HepG2 (cell line): Measurements from ENCODE around the gene TMEM164. TPM values are rescaled to one million over a fixed set of nuclear protein-coding genes. Genes with fewer than 3 reads are reported as not detected.

Experiments
- CEBPG ChIP-seq: IDR thresholded peaks from 2 replicates; pipeline ENCODE4 v1.6.1; 2016
- HDAC2 ChIP-seq: sonication (generic); formaldehyde crosslinking; IDR thresholded peaks from 2 replicates; pipeline ENCODE4 v1.4.0; 2020; ENCODE audit warnings: missing genetic modification reagents
- IRF2 ChIP-seq: IDR thresholded peaks from 2 replicates; pipeline ENCODE4 v1.6.1; 2018; ENCODE audit warnings: missing genetic modification reagents, missing compliant biosample characterization
- KAT8 ChIP-seq: IDR thresholded peaks from 2 replicates; pipeline ENCODE4 v1.6.1; 2016; ENCODE audit warnings: missing genetic modification reagents, missing compliant biosample characterization
- KDM5B ChIP-seq: sonication (generic); formaldehyde crosslinking; IDR thresholded peaks from 2 replicates; pipeline ENCODE4 v1.4.0; 2020; ENCODE audit warnings: missing genetic modification reagents, mild to moderate bottlenecking, borderline replicate concordance
- KMT2B ChIP-seq: IDR thresholded peaks from 2 replicates; pipeline ENCODE4 v1.6.1; 2016; ENCODE audit warnings: missing genetic modification reagents, missing compliant biosample characterization
- NCOA1 ChIP-seq: sonication (generic); formaldehyde crosslinking; IDR thresholded peaks from 2 replicates; pipeline ENCODE4 v1.9.0; 2021; ENCODE audit warnings: missing genetic modification reagents
- PHF8 ChIP-seq: sonication (generic); formaldehyde crosslinking; IDR thresholded peaks from 2 replicates; pipeline ENCODE4 v1.5.0; 2020; ENCODE audit warnings: missing genetic modification reagents
- PPARG ChIP-seq: conservative IDR thresholded peaks from 2 replicates; pipeline ENCODE4 v1.6.1; 2016; ENCODE audit warnings: missing biosample characterization, missing genetic modification reagents
- RARG ChIP-seq: sonication (generic); formaldehyde crosslinking; IDR thresholded peaks from 2 replicates; pipeline ENCODE4 v1.4.0; 2020; ENCODE audit warnings: low read depth, mild to moderate bottlenecking, missing genetic modification reagents
- RXRB ChIP-seq: IDR thresholded peaks from 2 replicates; pipeline ENCODE4 v1.6.1; 2016; ENCODE audit warnings: borderline replicate concordance, missing genetic modification reagents, missing compliant biosample characterization
- SMYD3 ChIP-seq: sonication (generic); formaldehyde crosslinking; IDR thresholded peaks from 2 replicates; pipeline ENCODE4 v1.8.1; 2023; ENCODE audit warnings: mild to moderate bottlenecking, missing genetic modification reagents
- SOX6 ChIP-seq, 2 experiments: fragments of 450-650 bp in 1 of 2; sonication (generic) in 1 of 2; formaldehyde crosslinking in 1 of 2; IDR thresholded peaks; 2 replicates each; pipeline versions ENCODE4 v1.4.0 to v1.6.1; 2017 to 2020; ENCODE audit warnings: antibody characterized with exemption in 1 of 2, mild to moderate bottlenecking in 1 of 2, missing genetic modification reagents in 1 of 2
- TEAD3 ChIP-seq: optimal IDR thresholded peaks from 2 replicates; pipeline ENCODE3; 2016; ENCODE audit warnings: borderline replicate concordance
- U2AF1 ChIP-seq: fragments of 200-400 bp; formaldehyde crosslinking; optimal IDR thresholded peaks from 2 replicates; pipeline ENCODE3; 2017; ENCODE audit warnings: mild to moderate bottlenecking, low read depth, low read length
- ZNF253 ChIP-seq: sonication (generic); formaldehyde crosslinking; IDR thresholded peaks from 2 replicates; pipeline ENCODE4 v1.8.0; 2022; ENCODE audit warnings: mild to moderate bottlenecking, missing genetic modification reagents, borderline replicate concordance
- ZNF282 ChIP-seq: fragments of 450-650 bp; IDR thresholded peaks from 2 replicates; pipeline ENCODE4 v1.6.1; 2018; ENCODE audit not compliant: partially characterized antibody
- ZNF619 ChIP-seq: sonication (generic); formaldehyde crosslinking; IDR thresholded peaks from 2 replicates; pipeline ENCODE4 v1.4.0; 2020; ENCODE audit warnings: mild to moderate bottlenecking, missing genetic modification reagents
- polyA plus RNA-seq, 8 experiments: library from polyadenylated mRNA; depleted of rRNA in 3 of 8; stranded (reverse) in 7 of 8; unstranded in 1 of 8; fragments of >200 nt; fragmentation: Illumina TruSeq in 4 of 8; extraction: Trizol in 4 of 8; gene quantifications; 2 replicates each; pipeline versions ENCODE4 v1.2.1 to v1.2.3, GENCODE V29; 2011 to 2016; ENCODE audit warnings: low read depth in 4 of 8, missing spikeins in 1 of 8, mixed read lengths in 1 of 8; ENCODE audit not compliant: insufficient read depth in 1 of 8
- total RNA-seq, 5 experiments: library from RNA; depleted of rRNA; stranded (reverse); fragments of >200 nt; fragmentation: Illumina TruSeq; extraction: Trizol; gene quantifications; 2 replicates each; pipeline ENCODE4 v1.2.3, GENCODE V29; 2016; ENCODE audit warnings: low read depth in 1 of 5
- TF ChIP-seq, protein P1 (sequence below): sonication (generic); formaldehyde crosslinking; IDR thresholded peaks from 2 replicates; pipeline ENCODE4 v1.4.0; 2020; ENCODE audit warnings: mild to moderate bottlenecking, missing genetic modification reagents
- TF ChIP-seq, protein P2 (sequence below): sonication (generic); formaldehyde crosslinking; IDR thresholded peaks from 2 replicates; pipeline ENCODE4 v1.4.0; 2020; ENCODE audit warnings: mild to moderate bottlenecking, missing genetic modification reagents
- TF ChIP-seq, protein P3 (sequence below): sonication (generic); formaldehyde crosslinking; IDR thresholded peaks from 2 replicates; pipeline ENCODE4 v1.4.0; 2020; ENCODE audit warnings: mild to moderate bottlenecking, missing genetic modification reagents
- TF ChIP-seq, protein P4 (sequence below): sonication (generic); formaldehyde crosslinking; IDR thresholded peaks from 2 replicates; pipeline ENCODE4 v1.9.0; 2021; ENCODE audit warnings: missing genetic modification reagents, borderline replicate concordance

TMEM164 gene
- total and polyA plus RNA-seq, 2 of the 13 experiments (the other 11 are each of a cell fraction or from before 2014, with no cell fraction given), result 5.8 to 13.2 TPM

DNA sequence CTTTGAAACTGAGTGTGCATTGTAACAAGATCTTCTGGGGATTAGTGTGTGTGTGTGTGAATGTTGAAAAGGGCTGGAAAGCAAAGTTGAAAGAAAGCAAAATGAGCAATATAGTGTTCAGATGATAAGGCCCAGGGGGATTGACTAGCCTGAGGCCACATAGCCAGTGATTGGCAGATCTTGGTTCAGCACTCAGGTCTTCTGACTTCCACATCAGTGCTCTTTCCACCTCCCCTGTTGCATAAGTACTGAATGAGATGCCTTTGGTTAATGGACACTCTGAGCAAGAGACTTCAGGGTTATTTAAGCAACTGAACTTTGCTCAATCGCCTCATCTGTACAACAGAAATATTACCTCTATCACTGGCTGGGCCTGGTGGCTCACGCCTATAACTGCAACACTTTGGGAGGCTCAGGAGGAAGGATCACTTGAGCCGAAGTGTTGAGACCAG lies 120.4 kb downstream of the TMEM164 start (continued):
- TF ChIP-seq RARG (no peak), PPARG (CRISPR knock-in tag) (no peak), ZNF619 (CRISPR knock-in tag) (no peak), ZNF282 (no peak), KAT8 (CRISPR knock-in tag) (0 out of 2 replicates have a peak, but pooled peaks have one; percentile 13), KDM5B (CRISPR knock-in tag) (no peak), IRF2 (CRISPR knock-in tag) (no peak), SOX6 (IDR thresholded peaks at IDR 0.05) (no peak), SOX6 (CRISPR knock-in tag; IDR thresholded peaks at IDR 0.05) (peak; percentile 23; the same call in 1 of the 2 replicates), ZNF253 (CRISPR knock-in tag) (no peak), HDAC2 (CRISPR knock-in tag) (peak; percentile 42; the same call in 1 of the 2 replicates), RXRB (CRISPR knock-in tag) (0 out of 2 replicates have a peak, but pooled peaks have one; percentile 15), TEAD3 (no peak), NCOA1 (CRISPR knock-in tag) (no peak), PHF8 (CRISPR knock-in tag) (no peak), SMYD3 (CRISPR knock-in tag) (no peak), CEBPG (peak; percentile 77), KMT2B (CRISPR knock-in tag) (no peak), U2AF1 (no peak)
- TF ChIP-seq, protein P1, sequence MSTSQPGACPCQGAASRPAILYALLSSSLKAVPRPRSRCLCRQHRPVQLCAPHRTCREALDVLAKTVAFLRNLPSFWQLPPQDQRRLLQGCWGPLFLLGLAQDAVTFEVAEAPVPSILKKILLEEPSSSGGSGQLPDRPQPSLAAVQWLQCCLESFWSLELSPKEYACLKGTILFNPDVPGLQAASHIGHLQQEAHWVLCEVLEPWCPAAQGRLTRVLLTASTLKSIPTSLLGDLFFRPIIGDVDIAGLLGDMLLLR, result no peak
- TF ChIP-seq, protein P2, sequence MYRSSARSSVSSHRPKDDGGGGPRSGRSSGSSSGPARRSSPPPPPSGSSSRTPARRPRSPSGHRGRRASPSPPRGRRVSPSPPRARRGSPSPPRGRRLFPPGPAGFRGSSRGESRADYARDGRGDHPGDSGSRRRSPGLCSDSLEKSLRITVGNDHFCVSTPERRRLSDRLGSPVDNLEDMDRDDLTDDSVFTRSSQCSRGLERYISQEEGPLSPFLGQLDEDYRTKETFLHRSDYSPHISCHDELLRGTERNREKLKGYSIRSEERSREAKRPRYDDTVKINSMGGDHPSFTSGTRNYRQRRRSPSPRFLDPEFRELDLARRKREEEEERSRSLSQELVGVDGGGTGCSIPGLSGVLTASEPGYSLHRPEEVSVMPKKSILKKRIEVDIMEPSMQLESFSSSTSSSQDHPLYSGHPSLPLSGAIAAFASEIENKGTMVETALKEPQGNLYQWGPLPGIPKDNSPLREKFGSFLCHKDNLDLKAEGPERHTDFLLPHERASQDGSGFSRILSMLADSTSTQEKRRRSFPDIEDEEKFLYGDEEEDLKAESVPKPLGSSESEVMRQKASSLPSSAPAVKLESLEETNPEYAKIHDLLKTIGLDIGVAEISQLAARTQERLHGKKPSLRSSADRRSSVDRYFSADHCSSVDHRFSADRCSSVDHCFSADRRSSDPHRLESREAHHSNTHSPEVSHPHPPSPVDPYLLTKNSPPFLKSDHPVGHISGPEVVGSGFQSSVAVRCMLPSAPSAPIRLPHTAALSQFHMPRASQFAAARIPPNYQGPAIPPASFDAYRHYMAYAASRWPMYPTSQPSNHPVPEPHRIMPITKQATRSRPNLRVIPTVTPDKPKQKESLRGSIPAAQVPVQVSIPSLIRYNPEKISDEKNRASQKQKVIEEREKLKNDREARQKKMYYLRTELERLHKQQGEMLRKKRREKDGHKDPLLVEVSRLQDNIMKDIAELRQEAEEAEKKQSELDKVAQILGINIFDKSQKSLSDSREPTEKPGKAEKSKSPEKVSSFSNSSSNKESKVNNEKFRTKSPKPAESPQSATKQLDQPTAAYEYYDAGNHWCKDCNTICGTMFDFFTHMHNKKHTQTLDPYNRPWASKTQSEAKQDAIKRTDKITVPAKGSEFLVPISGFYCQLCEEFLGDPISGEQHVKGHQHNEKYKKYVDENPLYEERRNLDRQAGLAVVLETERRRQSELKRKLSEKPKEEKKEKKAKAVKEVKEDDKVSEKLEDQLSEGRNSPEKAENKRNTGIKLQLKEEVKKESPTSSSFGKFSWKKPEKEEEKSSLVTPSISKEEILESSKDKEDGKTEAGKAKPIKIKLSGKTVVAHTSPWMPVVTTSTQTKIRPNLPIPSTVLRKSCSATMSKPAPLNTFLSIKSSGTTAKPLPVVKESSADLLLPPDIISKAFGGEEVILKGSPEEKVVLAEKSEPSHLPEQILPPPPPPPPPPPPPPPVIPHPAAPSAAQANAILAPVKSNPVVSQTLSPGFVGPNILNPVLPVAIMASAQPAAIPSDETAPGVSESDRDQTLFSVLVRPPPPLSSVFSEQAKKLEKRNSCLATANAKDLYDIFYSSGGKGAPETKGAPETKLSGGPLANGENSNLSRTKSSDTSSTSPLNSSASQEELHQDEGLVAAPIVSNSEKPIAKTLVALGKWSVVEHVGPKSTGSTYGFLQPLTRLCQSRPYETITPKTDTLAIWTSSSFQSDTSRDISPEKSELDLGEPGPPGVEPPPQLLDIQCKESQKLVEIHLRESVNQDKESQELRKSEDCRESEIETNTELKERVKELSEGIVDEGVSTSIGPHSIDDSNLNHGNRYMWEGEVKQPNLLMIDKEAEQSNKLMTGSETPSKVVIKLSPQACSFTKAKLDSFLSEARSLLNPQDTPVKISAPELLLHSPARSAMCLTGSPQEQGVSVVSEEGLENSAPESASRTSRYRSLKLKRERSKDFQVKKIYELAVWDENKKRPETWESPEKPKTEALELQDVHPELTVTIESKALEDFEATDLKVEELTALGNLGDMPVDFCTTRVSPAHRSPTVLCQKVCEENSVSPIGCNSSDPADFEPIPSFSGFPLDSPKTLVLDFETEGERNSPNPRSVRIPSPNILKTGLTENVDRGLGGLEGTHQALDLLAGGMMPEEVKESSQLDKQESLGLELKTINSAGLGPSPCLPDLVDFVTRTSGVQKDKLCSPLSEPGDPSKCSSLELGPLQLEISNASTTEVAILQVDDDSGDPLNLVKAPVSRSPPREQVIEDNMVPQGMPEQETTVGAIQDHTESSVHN (CRISPR knock-in tag), result no peak
- TF ChIP-seq, protein P3, sequence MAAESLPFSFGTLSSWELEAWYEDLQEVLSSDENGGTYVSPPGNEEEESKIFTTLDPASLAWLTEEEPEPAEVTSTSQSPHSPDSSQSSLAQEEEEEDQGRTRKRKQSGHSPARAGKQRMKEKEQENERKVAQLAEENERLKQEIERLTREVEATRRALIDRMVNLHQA (CRISPR knock-in tag), result no peak
- TF ChIP-seq, protein P4, sequence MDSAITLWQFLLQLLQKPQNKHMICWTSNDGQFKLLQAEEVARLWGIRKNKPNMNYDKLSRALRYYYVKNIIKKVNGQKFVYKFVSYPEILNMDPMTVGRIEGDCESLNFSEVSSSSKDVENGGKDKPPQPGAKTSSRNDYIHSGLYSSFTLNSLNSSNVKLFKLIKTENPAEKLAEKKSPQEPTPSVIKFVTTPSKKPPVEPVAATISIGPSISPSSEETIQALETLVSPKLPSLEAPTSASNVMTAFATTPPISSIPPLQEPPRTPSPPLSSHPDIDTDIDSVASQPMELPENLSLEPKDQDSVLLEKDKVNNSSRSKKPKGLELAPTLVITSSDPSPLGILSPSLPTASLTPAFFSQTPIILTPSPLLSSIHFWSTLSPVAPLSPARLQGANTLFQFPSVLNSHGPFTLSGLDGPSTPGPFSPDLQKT, result no peak
